Mesothelial cell of epicardium (in vitro differentiated cells): Measurements from ENCODE around the gene THOC2. TPM values are rescaled to one million over a fixed set of nuclear protein-coding genes. Genes with fewer than 3 reads are reported as not detected.
"Not testable (repeated sequence)": the region's sequence is repeated elsewhere in the genome, so short reads cannot be mapped to it uniquely, and the experiment has no call there.

Experiments used
- DNase-seq, 2 experiments: peaks; one replicate each; pipeline ENCODE4 v3.0.0; 2021; ENCODE audit warnings: low spot score in 2 of 2; ENCODE audit not compliant: unreplicated experiment in 2 of 2
- H3K27ac Mint-ChIP-seq: 2 replicates; pipeline ENCODE4 v1.8.0; 2021; ENCODE audit warnings: mixed read lengths
- H3K27me3 Mint-ChIP-seq: 2 replicates; pipeline ENCODE4 v1.8.0; 2021; ENCODE audit warnings: low read depth, mixed read lengths
- H3K36me3 Mint-ChIP-seq: 2 replicates; pipeline ENCODE4 v1.8.0; 2021; ENCODE audit warnings: mixed read lengths
- H3K4me1 Mint-ChIP-seq: 2 replicates; pipeline ENCODE4 v1.8.0; 2021; ENCODE audit warnings: mixed read lengths
- H3K4me3 Mint-ChIP-seq: 2 replicates; pipeline ENCODE4 v1.8.0; 2021; ENCODE audit warnings: mild to moderate bottlenecking, moderate library complexity, mixed read lengths
- H3K9me3 Mint-ChIP-seq: 2 replicates; pipeline ENCODE4 v1.8.0; 2021; ENCODE audit warnings: mixed read lengths
- CTCF ChIP-seq: fragments of 200-600 bp; sonication (generic); IDR thresholded peaks from one replicate; pipeline ENCODE4 v1.5.0; 2021; ENCODE audit warnings: antibody characterized with exemption; ENCODE audit not compliant: unreplicated experiment
- total RNA-seq: library from RNA; stranded (reverse); gene quantifications from 3 replicates; pipeline ENCODE4 v1.2.1, GENCODE V29; 2021

Gene THOC2
- total RNA-seq, 1 donor from 2014 or later = 117 TPM

GRCh38 chrX:123691776-123692175, 41.1 kb downstream of the THOC2 start:
- no peaks in the 10 kb centered on the region for H3K27me3 Mint-ChIP-seq
- peaks cover 5% of the 10 kb centered on the region for H3K9me3 Mint-ChIP-seq
- no peak for DNase-seq
- H3K4me1 Mint-ChIP-seq = peaks cover 5% of the 10 kb centered on the region
- H3K4me3 Mint-ChIP-seq = no peak overlapping the region
- H3K36me3 Mint-ChIP-seq = peaks cover 6% of the 10 kb centered on the region
- no peak overlapping the region for H3K27ac Mint-ChIP-seq
- no peak for TF ChIP-seq CTCF

GRCh38 chrX:123688524-123688923, 44.3 kb downstream of the THOC2 start:
- no peak overlapping the region for H3K27ac Mint-ChIP-seq
- no peaks in the 10 kb centered on the region for H3K27me3 Mint-ChIP-seq
- H3K4me3 Mint-ChIP-seq = no peak overlapping the region
- TF ChIP-seq CTCF = no peak
- peaks cover 10% of the 10 kb centered on the region for H3K36me3 Mint-ChIP-seq
- peaks cover 5% of the 10 kb centered on the region for H3K9me3 Mint-ChIP-seq
- no peak for DNase-seq
- H3K4me1 Mint-ChIP-seq = peaks cover 9% of the 10 kb centered on the region

GRCh38 chrX:123685232-123685631, 47.6 kb downstream of the THOC2 start:
- peaks cover 9% of the 10 kb centered on the region for H3K4me1 Mint-ChIP-seq
- no peak for DNase-seq
- peaks cover 21% of the 10 kb centered on the region for H3K36me3 Mint-ChIP-seq
- H3K27ac Mint-ChIP-seq = no peak overlapping the region
- no peaks in the 10 kb centered on the region for H3K27me3 Mint-ChIP-seq
- peaks cover 21% of the 10 kb centered on the region for H3K9me3 Mint-ChIP-seq
- TF ChIP-seq CTCF = no peak
- H3K4me3 Mint-ChIP-seq = no peak overlapping the region

GRCh38 chrX:123682186-123682585, 50.7 kb downstream of the THOC2 start:
- H3K27me3 Mint-ChIP-seq = no peaks in the 10 kb centered on the region
- no peak for TF ChIP-seq CTCF
- peaks cover 32% of the 10 kb centered on the region for H3K36me3 Mint-ChIP-seq
- H3K4me3 Mint-ChIP-seq = no peak overlapping the region
- peaks cover 5% of the 10 kb centered on the region for H3K4me1 Mint-ChIP-seq
- DNase-seq = no peak
- H3K9me3 Mint-ChIP-seq = peaks cover 26% of the 10 kb centered on the region
- H3K27ac Mint-ChIP-seq = no peak overlapping the region

GRCh38 chrX:123679733-123680460, 53.0 kb downstream of the THOC2 start:
- not testable (repeated sequence) for DNase-seq, H3K27ac Mint-ChIP-seq, H3K27me3 Mint-ChIP-seq, H3K4me1 Mint-ChIP-seq, H3K4me3 Mint-ChIP-seq
- Mint-ChIP-seq H3K36me3 (peaks cover 41% of the 10 kb centered on the region), H3K9me3 (peaks cover 38% of the 10 kb centered on the region)

- Mint-ChIP-seq H3K27me3 (no peaks in the 10 kb centered on the region), H3K4me1 (no peaks in the 10 kb centered on the region), H3K9me3 (peaks cover 41% of the 10 kb centered on the region), H3K27ac (no peak overlapping the region), H3K36me3 (peaks cover 32% of the 10 kb centered on the region), H3K4me3 (no peak overlapping the region)
- DNase-seq = no peak
- no peak for TF ChIP-seq CTCF
Observed at GRCh38 chrX:123675154-123675553, 57.7 kb downstream of the THOC2 start.
